Neural crest cell (in vitro differentiated cells): ENCODE measurements around the gene NAA15. TPM values are rescaled to one million over a fixed set of nuclear protein-coding genes. Genes with fewer than 3 reads are reported as not detected.

Experiments used
- DNase-seq: peaks from one replicate; pipeline ENCODE4 v3.0.0; 2021; ENCODE audit warnings: low read depth, mixed read lengths, low spot score
- H3K27ac Mint-ChIP-seq: one replicate; pipeline ENCODE4 v1.8.0; 2021; ENCODE audit warnings: mild to moderate bottlenecking, mixed read lengths; ENCODE audit not compliant: unreplicated experiment
- H3K27me3 Mint-ChIP-seq: 2 replicates; pipeline ENCODE4 v1.8.0; 2021; ENCODE audit warnings: low read depth, mild to moderate bottlenecking, mixed read lengths
- H3K36me3 Mint-ChIP-seq: 2 replicates; pipeline ENCODE4 v1.8.0; 2021; ENCODE audit warnings: low read depth, mild to moderate bottlenecking, mixed read lengths
- H3K4me1 Mint-ChIP-seq: 2 replicates; pipeline ENCODE4 v1.8.0; 2021; ENCODE audit warnings: mixed read lengths
- H3K4me3 Mint-ChIP-seq: one replicate; pipeline ENCODE4 v1.8.0; 2021; ENCODE audit warnings: mild to moderate bottlenecking, mixed read lengths
- H3K9me3 Mint-ChIP-seq: 2 replicates; pipeline ENCODE4 v1.8.0; 2021; ENCODE audit warnings: mixed read lengths
- CTCF ChIP-seq: fragments of 200-600 bp; sonication (generic); conservative IDR thresholded peaks from 2 replicates; pipeline ENCODE4 v1.5.0; 2021; ENCODE audit warnings: antibody characterized with exemption, mild to moderate bottlenecking
- total RNA-seq: library from RNA; stranded (reverse); gene quantifications from 2 replicates; pipeline ENCODE4 v1.2.1, GENCODE V29; 2021

The NAA15 gene
- total RNA-seq, 1 donor from 2014 or later: 81.9 TPM

- no peaks in the 10 kb centered on the region for H3K27me3 Mint-ChIP-seq
- TF ChIP-seq CTCF: no peak
- peak overlapping the region; percentile 99 for H3K4me3 Mint-ChIP-seq
- no peaks in the 10 kb centered on the region for H3K9me3 Mint-ChIP-seq
- peaks cover 14% of the 10 kb centered on the region for H3K36me3 Mint-ChIP-seq
- H3K27ac Mint-ChIP-seq: no peak overlapping the region
- no peak for DNase-seq
- peaks cover 52% of the 10 kb centered on the region for H3K4me1 Mint-ChIP-seq
Observed at GRCh38 chr4:139299536-139299935, 1.8 kb upstream of the NAA15 start.

- DNase-seq: no peak
- Mint-ChIP-seq H3K9me3 (no peaks in the 10 kb centered on the region), H3K4me1 (peaks cover 48% of the 10 kb centered on the region)
Observed at GRCh38 chr4:139300431-139301112, 733 bp upstream of the NAA15 start.

GRCh38 chr4:139301821-139302611 lies 711 bp downstream of the NAA15 start, which contains the start of gene NDUFC1:
Gene NDUFC1 (minus strand): TSS chr4:139302477. CDS start chr4:139295798, 6,679 bp downstream.
- H3K27ac Mint-ChIP-seq: peak within 1 kb of the TSS; percentile 98
- peaks cover 27% of the 10 kb centered on the region for H3K36me3 Mint-ChIP-seq
- no peaks in the 10 kb centered on the region for H3K9me3 Mint-ChIP-seq
- peak; percentile 48 for TF ChIP-seq CTCF
- H3K27me3 Mint-ChIP-seq: no peaks in the 10 kb centered on the region
- H3K4me3 Mint-ChIP-seq: peak within 1 kb of the TSS; percentile 99
- peak; percentile 42 for DNase-seq
- peaks cover 45% of the 10 kb centered on the region for H3K4me1 Mint-ChIP-seq

More at GRCh38 chr4:139300431-139301112, 733 bp upstream of the NAA15 start:
- peak overlapping the region; percentile 87 for H3K27ac Mint-ChIP-seq
- H3K36me3 Mint-ChIP-seq: peaks cover 21% of the 10 kb centered on the region
- no peaks in the 10 kb centered on the region for H3K27me3 Mint-ChIP-seq
- H3K4me3 Mint-ChIP-seq: peak overlapping the region; percentile 99
- TF ChIP-seq CTCF: no peak

GRCh38 chr4:139304920-139305319 lies 3.6 kb downstream of the NAA15 start:
- no peak for DNase-seq
- H3K4me3 Mint-ChIP-seq: peak overlapping the region; percentile 67
- no peak for TF ChIP-seq CTCF
- H3K27ac Mint-ChIP-seq: no peak overlapping the region
- H3K4me1 Mint-ChIP-seq: peaks cover 38% of the 10 kb centered on the region
- peaks cover 29% of the 10 kb centered on the region for H3K36me3 Mint-ChIP-seq
- no peaks in the 10 kb centered on the region for H3K9me3 Mint-ChIP-seq
- no peaks in the 10 kb centered on the region for H3K27me3 Mint-ChIP-seq

GRCh38 chr4:139311909-139312308 lies 10.6 kb downstream of the NAA15 start:
- TF ChIP-seq CTCF: no peak
- H3K9me3 Mint-ChIP-seq: peaks cover 2% of the 10 kb centered on the region
- no peak overlapping the region for H3K4me3 Mint-ChIP-seq
- no peaks in the 10 kb centered on the region for H3K27me3 Mint-ChIP-seq
- peaks cover 10% of the 10 kb centered on the region for H3K4me1 Mint-ChIP-seq
- no peak for DNase-seq
- H3K36me3 Mint-ChIP-seq: peaks cover 23% of the 10 kb centered on the region
- H3K27ac Mint-ChIP-seq: no peak overlapping the region
